ENCODE results near the gene ZSWIM7. TPM values are rescaled to one million over a fixed set of nuclear protein-coding genes. Genes with fewer than 3 reads are reported as not detected.

Gene ZSWIM7
- total RNA-seq, 1 experiment from 2014 or later, result 28.7 TPM

DNA sequence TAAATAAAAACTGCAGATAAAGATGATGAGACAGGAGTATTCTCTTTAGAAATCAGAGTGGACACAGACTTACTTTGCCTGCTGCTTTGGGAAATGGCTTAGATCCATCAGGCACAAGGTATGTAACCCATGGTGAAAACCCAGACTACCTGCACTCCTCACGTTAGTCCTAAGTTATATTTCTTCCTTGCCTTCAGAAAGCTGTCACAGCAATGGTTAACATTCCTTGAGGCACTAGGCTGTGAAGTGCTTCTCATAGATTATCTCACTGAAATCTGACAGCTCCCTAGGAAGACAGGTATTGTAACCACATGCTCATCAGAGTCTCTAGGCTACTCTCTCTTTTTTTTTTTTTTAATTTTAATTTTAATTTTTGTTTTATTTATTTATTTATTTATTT lies 20.9 kb downstream of the ZSWIM7 start:
- no peaks in the 10 kb centered on the region for H3K9me3 ChIP-seq (ENCODE audit: low read depth, low read length, poor library complexity, severe bottlenecking)
- no peaks in the 10 kb centered on the region for H3K27me3 ChIP-seq (replicated peaks; ENCODE audit: insufficient read depth, low read depth, low read length, poor library complexity)
- POLR2A ChIA-PET (ENCODE audit: low non-redundant PET), result no interaction called here
- DNase-seq (ENCODE audit: low spot score), result no peak
- intact Hi-C loops (cut with micrococcal nuclease; ENCODE audit: unreplicated experiment), result no loop called here
- BruUV-seq (replicated peaks), result no TSS peak
- H3K4me3 ChIP-seq (ENCODE audit: low read depth, low read length, poor library complexity, severe bottlenecking), result no peak overlapping the region
- no peak overlapping the region for H3K27ac ChIP-seq (ENCODE audit: low read depth, low read length, poor library complexity, severe bottlenecking)
- TF ChIP-seq EZH2 (IDR thresholded peaks at IDR 0.05; ENCODE audit: borderline replicate concordance, low read depth, low read length, poor library complexity, severe bottlenecking), result no peak
- TF ChIP-seq, protein P1, sequence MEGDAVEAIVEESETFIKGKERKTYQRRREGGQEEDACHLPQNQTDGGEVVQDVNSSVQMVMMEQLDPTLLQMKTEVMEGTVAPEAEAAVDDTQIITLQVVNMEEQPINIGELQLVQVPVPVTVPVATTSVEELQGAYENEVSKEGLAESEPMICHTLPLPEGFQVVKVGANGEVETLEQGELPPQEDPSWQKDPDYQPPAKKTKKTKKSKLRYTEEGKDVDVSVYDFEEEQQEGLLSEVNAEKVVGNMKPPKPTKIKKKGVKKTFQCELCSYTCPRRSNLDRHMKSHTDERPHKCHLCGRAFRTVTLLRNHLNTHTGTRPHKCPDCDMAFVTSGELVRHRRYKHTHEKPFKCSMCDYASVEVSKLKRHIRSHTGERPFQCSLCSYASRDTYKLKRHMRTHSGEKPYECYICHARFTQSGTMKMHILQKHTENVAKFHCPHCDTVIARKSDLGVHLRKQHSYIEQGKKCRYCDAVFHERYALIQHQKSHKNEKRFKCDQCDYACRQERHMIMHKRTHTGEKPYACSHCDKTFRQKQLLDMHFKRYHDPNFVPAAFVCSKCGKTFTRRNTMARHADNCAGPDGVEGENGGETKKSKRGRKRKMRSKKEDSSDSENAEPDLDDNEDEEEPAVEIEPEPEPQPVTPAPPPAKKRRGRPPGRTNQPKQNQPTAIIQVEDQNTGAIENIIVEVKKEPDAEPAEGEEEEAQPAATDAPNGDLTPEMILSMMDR (conservative IDR thresholded peaks at IDR 0.05; ENCODE audit: low read depth, low read length), result no peak
- peaks cover 5% of the 10 kb centered on the region for H3K4me1 ChIP-seq (ENCODE audit: insufficient read depth, low read length, poor library complexity, severe bottlenecking)
- peaks cover 6% of the 10 kb centered on the region for H3K36me3 ChIP-seq (ENCODE audit: insufficient read depth, low read length, poor library complexity, severe bottlenecking)
- CTCF ChIA-PET, result no interaction called here

DNA sequence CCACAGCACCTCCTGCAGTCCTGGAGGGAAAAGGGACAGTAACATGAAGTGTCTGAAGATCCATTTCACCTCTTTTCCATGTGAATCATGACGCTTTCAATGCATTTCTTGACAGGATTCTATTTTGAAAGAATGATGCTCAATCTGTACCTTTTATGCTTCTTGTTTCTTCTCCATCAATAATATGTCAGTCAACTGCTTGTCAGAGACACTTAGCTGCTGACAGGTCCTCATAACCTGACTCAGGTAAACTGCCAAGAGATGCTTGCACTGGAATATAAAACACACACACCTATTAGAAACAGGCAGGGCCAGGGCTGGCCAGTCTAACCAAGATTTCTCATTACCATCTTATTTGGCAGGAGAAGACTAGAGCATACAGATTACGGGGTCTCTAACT lies 21.6 kb downstream of the ZSWIM7 start:
- no peaks in the 10 kb centered on the region for H3K27me3 ChIP-seq (replicated peaks; ENCODE audit: insufficient read depth, low read depth, low read length, poor library complexity)
- BruUV-seq (replicated peaks), result no TSS peak
- H3K27ac ChIP-seq (ENCODE audit: low read depth, low read length, poor library complexity, severe bottlenecking), result no peak overlapping the region
- ChIA-PET CTCF (no interaction called here), POLR2A (ENCODE audit: low non-redundant PET) (no interaction called here)
- intact Hi-C loops (cut with micrococcal nuclease; ENCODE audit: unreplicated experiment), result no loop called here
- TF ChIP-seq, protein P1 (conservative IDR thresholded peaks at IDR 0.05; ENCODE audit: low read depth, low read length), result no peak
- no peak for TF ChIP-seq EZH2 (IDR thresholded peaks at IDR 0.05; ENCODE audit: borderline replicate concordance, low read depth, low read length, poor library complexity, severe bottlenecking)
- DNase-seq (ENCODE audit: low spot score), result no peak
- no peaks in the 10 kb centered on the region for H3K9me3 ChIP-seq (ENCODE audit: low read depth, low read length, poor library complexity, severe bottlenecking)
- peaks cover 8% of the 10 kb centered on the region for H3K4me1 ChIP-seq (ENCODE audit: insufficient read depth, low read length, poor library complexity, severe bottlenecking)
- no peak overlapping the region for H3K4me3 ChIP-seq (ENCODE audit: low read depth, low read length, poor library complexity, severe bottlenecking)
- peaks cover 6% of the 10 kb centered on the region for H3K36me3 ChIP-seq (ENCODE audit: insufficient read depth, low read length, poor library complexity, severe bottlenecking)

DNA sequence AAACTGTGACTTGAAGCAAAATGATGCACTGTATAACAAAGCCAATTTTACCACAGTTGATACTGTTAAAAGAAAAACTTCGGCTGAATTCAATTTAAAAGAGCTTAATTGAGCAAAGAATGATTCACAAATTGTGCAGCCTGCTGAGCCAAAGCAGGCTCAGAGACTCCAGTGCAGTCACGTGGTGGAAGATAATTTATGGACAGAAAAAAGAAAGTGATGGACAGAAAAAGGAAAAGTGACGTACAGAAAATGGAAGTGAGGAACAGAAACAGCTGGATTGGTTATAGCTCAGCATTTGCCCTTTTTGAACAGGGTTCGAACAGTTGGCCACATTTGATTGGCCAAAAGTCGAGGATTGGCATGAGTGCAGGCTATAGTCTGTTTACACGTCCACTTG lies 25.7 kb downstream of the ZSWIM7 start:
- no peaks in the 10 kb centered on the region for H3K36me3 ChIP-seq (ENCODE audit: insufficient read depth, low read length, poor library complexity, severe bottlenecking)
- POLR2A ChIA-PET (ENCODE audit: low non-redundant PET), result no interaction called here
- peak; percentile 72 for DNase-seq (ENCODE audit: low spot score)
- H3K27me3 ChIP-seq (replicated peaks; ENCODE audit: insufficient read depth, low read depth, low read length, poor library complexity), result no peaks in the 10 kb centered on the region
- intact Hi-C loops (cut with micrococcal nuclease; ENCODE audit: unreplicated experiment), result no loop called here
- no peak overlapping the region for H3K27ac ChIP-seq (ENCODE audit: low read depth, low read length, poor library complexity, severe bottlenecking)
- TF ChIP-seq, protein P1 (conservative IDR thresholded peaks at IDR 0.05; ENCODE audit: low read depth, low read length), result no peak
- TF ChIP-seq EZH2 (IDR thresholded peaks at IDR 0.05; ENCODE audit: borderline replicate concordance, low read depth, low read length, poor library complexity, severe bottlenecking), result no peak
- BruUV-seq (replicated peaks), result no TSS peak
- CTCF ChIA-PET, result no interaction called here
- H3K4me1 ChIP-seq (ENCODE audit: insufficient read depth, low read length, poor library complexity, severe bottlenecking), result peaks cover 11% of the 10 kb centered on the region
- no peaks in the 10 kb centered on the region for H3K9me3 ChIP-seq (ENCODE audit: low read depth, low read length, poor library complexity, severe bottlenecking)
- no peak overlapping the region for H3K4me3 ChIP-seq (ENCODE audit: low read depth, low read length, poor library complexity, severe bottlenecking)

All from A673 (cell line).